AG04449 (cell line): ENCODE measurements around the gene LRRN4.

Source experiments
- CTCF ChIA-PET: fragments of 350-600 bp; formaldehyde crosslinking; extraction: SDS; loops from one replicate; lab custom pipeline; 2021; ENCODE audit warnings: antibody characterized with exemption; lab: Yijun Ruan, JAX
- POLR2A ChIA-PET: fragments of 400-600, 350-600 bp; formaldehyde crosslinking; extraction: SDS; loops from one replicate; lab custom pipeline; 2020; ENCODE audit warnings: antibody characterized with exemption, inconsistent platforms; lab: Yijun Ruan, JAX
- DNase-seq: peaks from one replicate; pipeline ENCODE4 v3.0.0-alpha.2; 2010; ENCODE audit warnings: low read depth, low spot score
- H3K4me3 ChIP-seq: 2 replicates; pipeline ENCODE4 v1.5.1; 2011; ENCODE audit warnings: low read depth, mild to moderate bottlenecking, control low read depth, low read length
- CTCF ChIP-seq: IDR thresholded peaks from one replicate; pipeline ENCODE4 v1.5.1; 2011; ENCODE audit warnings: mild to moderate bottlenecking, moderate library complexity, low read length, control low read depth, inconsistent platforms; ENCODE audit not compliant: insufficient read depth; ENCODE audit errors: missing control alignments

Gene LRRN4

DNA sequence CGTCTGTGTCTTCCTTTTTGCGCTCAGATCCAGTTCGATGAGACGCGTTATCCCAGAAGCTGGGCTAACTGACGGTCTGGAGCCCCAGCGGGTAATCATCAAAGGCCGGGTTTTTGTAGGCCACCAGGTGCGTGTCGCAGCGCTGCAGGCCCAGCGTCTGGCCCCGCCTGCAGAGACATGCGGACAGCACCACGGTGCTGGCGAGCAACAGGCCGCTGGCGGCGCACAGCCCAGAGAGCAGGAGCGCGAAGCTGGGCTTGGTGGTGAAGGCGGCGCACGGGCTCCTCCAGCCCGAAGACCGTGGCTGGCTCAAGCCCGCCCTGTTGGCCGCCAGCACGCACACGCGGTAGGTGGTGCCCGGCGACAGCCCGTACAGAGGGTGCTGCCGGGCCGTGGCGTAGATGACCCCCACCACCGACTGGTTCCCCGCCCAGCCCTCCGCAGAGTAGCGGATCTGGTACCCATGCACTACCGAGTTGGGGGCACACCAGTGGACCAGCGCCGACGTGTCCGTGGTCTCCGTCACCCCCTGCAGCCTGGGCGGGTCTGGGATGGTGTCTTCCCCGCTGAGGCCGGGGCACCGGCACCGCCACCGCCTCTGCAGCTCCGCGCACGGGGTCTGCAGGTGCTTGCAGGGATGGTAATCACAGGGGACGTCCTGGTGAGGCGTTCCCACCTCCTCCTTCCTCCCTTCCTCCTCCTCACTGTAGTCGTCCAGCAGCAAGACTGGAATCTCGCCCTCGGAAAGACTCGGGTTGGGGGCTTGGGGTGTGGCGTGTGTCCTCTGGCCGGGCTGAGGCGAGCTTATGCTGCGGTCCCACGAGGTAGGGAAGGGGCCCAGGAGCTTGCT is 12.7 kb downstream of the LRRN4 start:
- POLR2A ChIA-PET = no interaction called here
- TF ChIP-seq CTCF = no peak
- CTCF ChIA-PET = interaction anchor here (1.3 to 1.7 kb wide), 2 partner anchors 33 to 512 kb away, joined by 4 to 5 read pairs; no protein-coding TSS in a partner anchor
- no peak overlapping the region for H3K4me3 ChIP-seq
- no peak for DNase-seq

GRCh38 chr20:6040540-6040939 is 13.3 kb downstream of the LRRN4 start:
- POLR2A ChIA-PET = no interaction called here

GRCh38 chr20:6039766-6040165 is 14.1 kb downstream of the LRRN4 start:
- TF ChIP-seq CTCF = no peak
- ChIA-PET CTCF (interaction anchor here (1.3 to 1.7 kb wide), 3 partner anchors 14 to 510 kb away, joined by 3 to 5 read pairs (median 4); partner anchors contain the start of gene LRRN4), POLR2A (no interaction called here)

More at GRCh38 chr20:6040540-6040939, 13.3 kb downstream of the LRRN4 start:
- DNase-seq = no peak
- H3K4me3 ChIP-seq = no peak overlapping the region
- TF ChIP-seq CTCF = no peak
- CTCF ChIA-PET = interaction anchor here (1.3 to 1.7 kb wide), 3 partner anchors 13 to 511 kb away, joined by 3 to 5 read pairs (median 4); partner anchors contain the start of gene LRRN4

DNA sequence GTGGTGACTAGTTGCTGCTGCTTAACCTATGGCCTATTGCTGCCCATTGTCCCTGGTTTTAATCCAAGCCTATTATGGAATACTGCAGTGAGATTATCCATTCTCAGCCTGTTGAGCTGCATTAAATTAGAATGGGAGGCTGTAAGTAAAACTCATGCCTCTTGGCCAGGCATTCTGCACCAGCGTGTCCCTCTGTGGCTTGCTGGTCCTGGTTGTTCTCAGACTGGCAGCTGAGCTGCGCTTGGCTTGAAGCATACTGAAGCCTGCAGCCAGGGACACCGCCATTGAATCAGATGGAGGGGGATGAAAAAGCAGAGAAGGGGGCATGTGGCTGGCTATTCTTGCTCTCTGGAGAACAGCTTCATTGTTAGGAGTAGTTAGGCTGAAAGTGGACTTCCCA is 15.6 kb downstream of the LRRN4 start:
- H3K4me3 ChIP-seq = no peak overlapping the region
- no peak for TF ChIP-seq CTCF
- ChIA-PET POLR2A (no interaction called here), CTCF (interaction anchor here (0.8 to 1.8 kb wide), 2 partner anchors 10 to 39 kb away, joined by 3 to 4 read pairs; no protein-coding TSS in a partner anchor)
- DNase-seq = no peak

More at GRCh38 chr20:6039766-6040165, 14.1 kb downstream of the LRRN4 start:
- DNase-seq = no peak
- no peak overlapping the region for H3K4me3 ChIP-seq

DNA sequence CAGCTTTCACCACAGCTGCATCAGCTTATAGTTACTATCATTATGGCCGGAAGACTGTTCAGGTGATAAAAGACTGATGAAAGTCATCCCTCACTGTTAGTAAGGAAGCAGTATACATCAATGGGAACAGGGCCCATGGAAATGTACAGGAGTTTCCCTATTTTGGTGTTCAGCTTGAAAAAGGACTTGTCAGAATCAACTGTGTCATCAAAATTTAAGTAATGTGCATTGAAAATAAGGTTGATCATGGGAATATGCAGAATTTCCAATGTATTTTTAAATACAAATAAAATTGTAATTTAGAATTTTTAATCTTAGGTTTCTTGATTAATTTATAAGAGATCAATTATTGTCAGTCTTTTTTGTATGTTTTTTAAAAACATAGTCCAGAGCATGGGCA is 16.8 kb downstream of the LRRN4 start:
- H3K4me3 ChIP-seq = no peak overlapping the region
- CTCF ChIA-PET = interaction anchor here (1.8 kb wide), 1 partner anchor 40 kb away, joined by 4 read pairs; no protein-coding TSS in a partner anchor
- no peak for TF ChIP-seq CTCF
- DNase-seq = no peak
- POLR2A ChIA-PET = no interaction called here

DNA sequence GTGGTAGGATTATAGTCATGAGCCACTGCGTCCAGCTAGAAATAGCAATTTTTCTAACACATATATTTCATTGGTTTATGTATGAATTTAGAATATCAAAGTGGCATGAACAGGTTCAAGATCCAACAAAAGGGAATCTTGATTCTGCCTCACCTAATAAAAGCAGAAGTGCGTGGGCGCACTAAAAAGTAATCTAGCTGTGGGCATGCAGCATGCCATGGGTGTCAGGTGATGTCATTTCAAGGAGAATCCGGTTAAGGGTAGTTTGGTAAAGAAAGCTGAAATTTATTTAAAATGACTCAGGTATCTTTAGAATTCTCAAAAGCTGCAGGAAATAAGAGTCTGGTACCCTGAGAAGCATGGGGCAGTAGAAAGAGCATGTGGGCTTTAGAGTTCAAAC is 17.6 kb downstream of the LRRN4 start:
- TF ChIP-seq CTCF = no peak
- ChIA-PET POLR2A (no interaction called here), CTCF (interaction anchor here (1.0 kb wide), 1 partner anchor 506 kb away, joined by 4 read pairs; no protein-coding TSS in a partner anchor)
- no peak for DNase-seq
- H3K4me3 ChIP-seq = no peak overlapping the region
